Measurements from ENCODE around the gene CEACAM21.
"Not testable (repeated sequence)": the region's sequence is repeated elsewhere in the genome, so short reads cannot be mapped to it uniquely, and the experiment has no call there.

- not testable (repeated sequence) for TF ChIP-seq CTCF, POLR2AphosphoS5, POLR2A, EP300 (IDR thresholded peaks at IDR 0.05)
Observed at GRCh38 chr19:41582577-41583182, 6.7 kb downstream of the CEACAM21 start.
